GM12892 (cell line): ENCODE results near the gene PTGES3L.

Source experiments
- POLR2A ChIP-seq: IDR thresholded peaks from 2 replicates; pipeline ENCODE4 v1.6.1; 2011; ENCODE audit warnings: low read depth, low read length, control low read depth
- TAF1 ChIP-seq: IDR thresholded peaks from 2 replicates; pipeline ENCODE4 v1.6.1; 2011; ENCODE audit warnings: low read depth, mild to moderate bottlenecking, control low read depth, low read length, borderline replicate concordance

DNA sequence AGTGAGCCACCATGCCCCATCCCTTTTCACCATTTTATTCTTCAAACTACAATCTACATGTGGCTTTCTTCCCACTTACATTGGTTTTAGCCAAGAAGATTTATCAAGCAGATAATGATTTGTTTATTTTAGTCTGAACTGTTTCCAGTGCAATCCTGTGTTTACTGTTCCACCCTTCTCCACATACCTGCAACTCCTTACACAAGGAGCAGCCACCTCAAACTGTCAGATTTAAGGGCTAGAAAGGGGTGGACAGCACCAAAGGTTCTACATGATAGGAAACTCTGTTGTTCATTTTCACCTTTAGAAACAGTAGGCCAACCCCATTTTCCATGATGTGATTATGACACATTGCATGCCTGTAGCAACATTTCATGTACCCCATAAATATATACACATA lies 2.4 kb upstream of the PTGES3L start:
- TF ChIP-seq TAF1 (no peak), POLR2A (no peak)
